Astrocyte (in vitro differentiated cells and primary cell): ENCODE results near the gene HS6ST2.

Source experiments
- CTCF ChIP-seq: IDR thresholded peaks from 2 replicates; pipeline ENCODE4 v1.5.1; 2011; ENCODE audit warnings: low read depth, mild to moderate bottlenecking, inconsistent platforms, low read length, moderate library complexity; ENCODE audit not compliant: insufficient read depth
- EZH2 ChIP-seq: IDR thresholded peaks from 2 replicates; pipeline ENCODE4 v1.6.1; 2012; ENCODE audit warnings: mild to moderate bottlenecking, low read length, inconsistent platforms; ENCODE audit not compliant: insufficient read depth

GRCh38 chrX:132786217-132786616 lies 172.2 kb downstream of the HS6ST2 start:
- TF ChIP-seq CTCF (no peak), EZH2 (no peak)
